HCT116 (cell line): ENCODE data around the gene MTHFD2L. TPM values are rescaled to one million over a fixed set of nuclear protein-coding genes. Genes with fewer than 3 reads are reported as not detected.
A peak's percentile ranks its signal among the peaks of the same experiment; 100 is the strongest.

ENCODE experiments used
- ATAC-seq: fragments of 200-7000 bp; cut with Tn5 transposase; 2 replicates; pipeline ENCODE4 v1.9.1; 2020; ENCODE audit warnings: mild to moderate bottlenecking, moderate library complexity
- BruUV-seq: library from RNA; stranded (reverse); fragments of 400-500 nt; replicated peaks from 2 replicates; lab custom pipeline; 2021; lab: Mats Ljungman, UMichigan
- CTCF ChIA-PET: fragments of 300-600 bp; sonication (Branson Sonifier 250); formaldehyde crosslinking; loops from one replicate; lab custom pipeline; 2021; ENCODE audit warnings: antibody characterized with exemption; lab: Charles Lee
- POLR2A ChIA-PET: fragments of 300-600, 350-600 bp; sonication (Branson Sonifier 250); formaldehyde crosslinking; loops from one replicate; lab custom pipeline; 2021; ENCODE audit warnings: antibody characterized with exemption; lab: Charles Lee
- RAD21 ChIA-PET, 2 experiments: fragments of 300-600 bp; sonication (Branson Sonifier 250); formaldehyde crosslinking; loops; one replicate each; lab custom pipeline; 2023; ENCODE audit warnings: low total read pairs in 2 of 2; ENCODE audit not compliant: uncharacterized antibody in 2 of 2, unreplicated experiment in 2 of 2, low non-redundant PET in 1 of 2; lab: Charles Lee
- DNase-seq: peaks from one replicate; pipeline ENCODE4 v3.0.0-alpha.2; 2010; ENCODE audit warnings: low read depth, low spot score
- H2AFZ ChIP-seq: fragments of 200-600 bp; shearing (Covaris generic), sonication (generic); 2 replicates; pipeline ENCODE4 v1.6.1; 2017; ENCODE audit warnings: low read depth, mixed run types, mixed read lengths, antibody characterized with exemption, low read length; ENCODE audit not compliant: poor library complexity, severe bottlenecking
- H3K27ac ChIP-seq: 2 replicates; pipeline ENCODE4 v1.5.1; 2012; ENCODE audit warnings: low read depth, low read length
- H3K27me3 ChIP-seq: fragments of 200-600 bp; sonication (generic); 2 replicates; pipeline ENCODE4 v1.6.1; 2016; ENCODE audit warnings: mixed run types, low read length, mixed read lengths; ENCODE audit not compliant: insufficient read depth
- H3K36me3 ChIP-seq, 2 experiments: fragments of 200-500 bp in 1 of 2; fragments of 200-600 bp in 1 of 2; sonication (Bioruptor generic) in 1 of 2; sonication (generic) in 1 of 2; 2 replicates each; pipeline versions ENCODE4 v1.5.1 to v1.6.1; 2014 to 2016; ENCODE audit warnings: low read length in 2 of 2, inconsistent platforms in 1 of 2, mixed read lengths in 1 of 2, mixed run types in 1 of 2; ENCODE audit not compliant: insufficient read depth in 2 of 2, control insufficient read depth in 1 of 2
- H3K4me1 ChIP-seq, 2 experiments: fragments of 200-600 bp in 1 of 2; sonication (generic) in 1 of 2; 2 replicates each; pipeline versions ENCODE4 v1.5.1 to v1.6.1; 2012 to 2017; ENCODE audit warnings: low read length in 2 of 2, inconsistent platforms in 1 of 2, mild to moderate bottlenecking in 1 of 2, mixed read lengths in 1 of 2, mixed run types in 1 of 2, moderate library complexity in 1 of 2; ENCODE audit not compliant: insufficient read depth in 2 of 2, control insufficient read depth in 1 of 2
- H3K4me2 ChIP-seq: fragments of 200-600 bp; sonication (generic); 2 replicates; pipeline ENCODE4 v1.6.1; 2017; ENCODE audit warnings: mixed run types, low read length, mixed read lengths
- H3K4me3 ChIP-seq, 2 experiments: fragments of 200-600 bp in 1 of 2; sonication (generic) in 1 of 2; replicated peaks in 1 of 2; 2 replicates each; pipeline ENCODE4 v1.5.1; 2011 to 2016; ENCODE audit warnings: low read length in 2 of 2, control low read depth in 1 of 2, low read depth in 1 of 2, mild to moderate bottlenecking in 1 of 2, mixed read lengths in 1 of 2, mixed run types in 1 of 2
- H3K79me2 ChIP-seq: fragments of 200-600 bp; sonication (generic); 2 replicates; pipeline ENCODE4 v1.6.1; 2017; ENCODE audit warnings: mild to moderate bottlenecking, mixed run types, low read length, moderate library complexity, mixed read lengths; ENCODE audit not compliant: insufficient read depth
- H3K9ac ChIP-seq: fragments of 200-600 bp; sonication (generic); 2 replicates; pipeline ENCODE4 v1.6.1; 2016; ENCODE audit warnings: low read length, mixed read lengths
- H3K9me2 ChIP-seq: fragments of 200-600 bp; sonication (generic), shearing (Covaris generic); 2 replicates; pipeline ENCODE4 v1.6.1; 2017; ENCODE audit warnings: mixed run types, mild to moderate bottlenecking, moderate library complexity; ENCODE audit not compliant: insufficient read depth
- H3K9me3 ChIP-seq, 2 experiments: fragments of 200-500 bp in 1 of 2; fragments of 200-600 bp in 1 of 2; sonication (Bioruptor generic) in 1 of 2; sonication (generic) in 1 of 2; 2 replicates each; pipeline ENCODE4 v1.6.1; 2014 to 2017; ENCODE audit warnings: low read length in 2 of 2, mixed read lengths in 2 of 2, inconsistent platforms in 1 of 2, low read depth in 1 of 2, mild to moderate bottlenecking in 1 of 2, mixed run types in 1 of 2, moderate library complexity in 1 of 2; ENCODE audit not compliant: control insufficient read depth in 1 of 2, insufficient read depth in 1 of 2
- H4K20me1 ChIP-seq: fragments of 200-600 bp; sonication (generic), shearing (Covaris generic); 2 replicates; pipeline ENCODE4 v1.6.1; 2017; ENCODE audit warnings: mixed run types, mild to moderate bottlenecking, moderate library complexity; ENCODE audit not compliant: insufficient read depth
- CBX3 ChIP-seq: IDR thresholded peaks from 2 replicates; pipeline ENCODE4 v1.6.1; 2012; ENCODE audit warnings: low read depth
- CEBPB ChIP-seq: IDR thresholded peaks from 2 replicates; pipeline ENCODE4 v1.6.1; 2012; ENCODE audit warnings: low read depth
- CTCF ChIP-seq, 3 experiments: fragments of 200-600 bp in 1 of 3; sonication (generic) in 1 of 3; IDR thresholded peaks in 2 of 3; conservative IDR thresholded peaks in 1 of 3; 2 replicates each; pipeline ENCODE4 v1.5.1; 2012 to 2017; ENCODE audit warnings: low read depth in 2 of 3, low read length in 2 of 3, antibody characterized with exemption in 1 of 3, borderline replicate concordance in 1 of 3, control low read depth in 1 of 3, mild to moderate bottlenecking in 1 of 3, mixed read lengths in 1 of 3, mixed run types in 1 of 3, moderate library complexity in 1 of 3; ENCODE audit not compliant: insufficient read depth in 1 of 3
- EGR1 ChIP-seq: IDR thresholded peaks from 2 replicates; pipeline ENCODE4 v1.6.1; 2012; ENCODE audit warnings: low read depth
- ELF1 ChIP-seq: IDR thresholded peaks from 2 replicates; pipeline ENCODE4 v1.6.1; 2012; ENCODE audit warnings: low read depth, borderline replicate concordance
- EZH2 ChIP-seq: fragments of 200-600 bp; sonication (generic); IDR thresholded peaks from 2 replicates; pipeline ENCODE4 v1.6.1; 2017; ENCODE audit warnings: antibody characterized with exemption, mixed run types
- EZH2phosphoT487 ChIP-seq: fragments of 200-600 bp; IDR thresholded peaks from 2 replicates; pipeline ENCODE4 v1.6.1; 2018; ENCODE audit warnings: antibody characterized with exemption, borderline replicate concordance
- POLR2AphosphoS5 ChIP-seq: IDR thresholded peaks from 2 replicates; pipeline ENCODE4 v1.6.1; 2011; ENCODE audit warnings: mild to moderate bottlenecking, low read depth, low read length, moderate library complexity
- REST ChIP-seq: IDR thresholded peaks from 2 replicates; pipeline ENCODE4 v1.6.1; 2012; ENCODE audit warnings: low read depth
- SIN3A ChIP-seq: IDR thresholded peaks from 2 replicates; pipeline ENCODE4 v1.6.1; 2012; ENCODE audit warnings: low read depth
- SRF ChIP-seq: IDR thresholded peaks from 2 replicates; pipeline ENCODE4 v1.6.1; 2012; ENCODE audit warnings: low read depth
- TCF7L2 ChIP-seq: IDR thresholded peaks from 2 replicates; pipeline ENCODE4 v1.7.0; 2011; ENCODE audit warnings: borderline replicate concordance, inconsistent platforms; ENCODE audit not compliant: insufficient read depth, insufficient read length; ENCODE audit errors: extremely low read depth
- ZFX ChIP-seq: fragments of 450-650 bp; IDR thresholded peaks from 2 replicates; pipeline ENCODE4 v1.6.1; 2017
- intact Hi-C: fragments of 100-400 bp; cut with micrococcal nuclease; formaldehyde crosslinking; loops from 2 replicates; pipeline ENCODE4 v1.10.0; 2022
- total RNA-seq: library from RNA; stranded (reverse); gene quantifications from one replicate; pipeline ENCODE4 v1.2.1, GENCODE V29; 2021; ENCODE audit not compliant: unreplicated experiment
- TF ChIP-seq, protein P1 (sequence below): IDR thresholded peaks from 2 replicates; pipeline ENCODE4 v1.6.1; 2012
- TF ChIP-seq, protein P2 (sequence below): IDR thresholded peaks from 2 replicates; pipeline ENCODE4 v1.6.1; 2011; ENCODE audit warnings: mild to moderate bottlenecking, low read length, moderate library complexity; ENCODE audit not compliant: insufficient replicate concordance; ENCODE audit errors: extremely low read depth

MTHFD2L gene
- total RNA-seq, 1 experiment from 2014 or later, result 15.0 TPM

GRCh38 chr4:74167585-74167984 lies 9.7 kb downstream of the MTHFD2L start:
- no peak overlapping the region for H3K4me3 ChIP-seq
- no peak for TF ChIP-seq CBX3
- TF ChIP-seq REST, result no peak
- TF ChIP-seq, protein P1, sequence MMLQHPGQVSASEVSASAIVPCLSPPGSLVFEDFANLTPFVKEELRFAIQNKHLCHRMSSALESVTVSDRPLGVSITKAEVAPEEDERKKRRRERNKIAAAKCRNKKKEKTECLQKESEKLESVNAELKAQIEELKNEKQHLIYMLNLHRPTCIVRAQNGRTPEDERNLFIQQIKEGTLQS, result no peak
- TF ChIP-seq SRF, result no peak
- TF ChIP-seq CEBPB, result no peak
- no peak for TF ChIP-seq CTCF (IDR thresholded peaks at IDR 0.05 in 2 of 3, conservative IDR thresholded peaks at IDR 0.05 in 1 of 3; ENCODE audit: borderline replicate concordance in 1 of 3, insufficient read depth in 1 of 3, low read depth in 2 of 3, low read length in 2 of 3)
- no peak for TF ChIP-seq EZH2phosphoT487
- no peak for TF ChIP-seq TCF7L2
- no peak for TF ChIP-seq ZFX
- TF ChIP-seq POLR2AphosphoS5, result no peak
- TF ChIP-seq EZH2, result no peak
- TF ChIP-seq EGR1, result no peak
- TF ChIP-seq ELF1, result no peak
- TF ChIP-seq, protein P2, sequence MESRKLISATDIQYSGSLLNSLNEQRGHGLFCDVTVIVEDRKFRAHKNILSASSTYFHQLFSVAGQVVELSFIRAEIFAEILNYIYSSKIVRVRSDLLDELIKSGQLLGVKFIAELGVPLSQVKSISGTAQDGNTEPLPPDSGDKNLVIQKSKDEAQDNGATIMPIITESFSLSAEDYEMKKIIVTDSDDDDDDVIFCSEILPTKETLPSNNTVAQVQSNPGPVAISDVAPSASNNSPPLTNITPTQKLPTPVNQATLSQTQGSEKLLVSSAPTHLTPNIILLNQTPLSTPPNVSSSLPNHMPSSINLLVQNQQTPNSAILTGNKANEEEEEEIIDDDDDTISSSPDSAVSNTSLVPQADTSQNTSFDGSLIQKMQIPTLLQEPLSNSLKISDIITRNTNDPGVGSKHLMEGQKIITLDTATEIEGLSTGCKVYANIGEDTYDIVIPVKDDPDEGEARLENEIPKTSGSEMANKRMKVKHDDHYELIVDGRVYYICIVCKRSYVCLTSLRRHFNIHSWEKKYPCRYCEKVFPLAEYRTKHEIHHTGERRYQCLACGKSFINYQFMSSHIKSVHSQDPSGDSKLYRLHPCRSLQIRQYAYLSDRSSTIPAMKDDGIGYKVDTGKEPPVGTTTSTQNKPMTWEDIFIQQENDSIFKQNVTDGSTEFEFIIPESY, result no peak
- TF ChIP-seq SIN3A, result no peak
- no TSS peak for BruUV-seq
- H3K9ac ChIP-seq, result no peak overlapping the region
- CTCF ChIA-PET, result no interaction called here
- no peak overlapping the region for H3K27ac ChIP-seq
- no peak overlapping the region for H2AFZ ChIP-seq
- peaks cover 0 to 14% of the 10 kb centered on the region in 2 experiments; a peak in 1 of 4 replicates for H3K36me3 ChIP-seq
- H3K9me2 ChIP-seq, result no peaks in the 10 kb centered on the region
- ATAC-seq (peak; percentile 40), DNase-seq (no peak)
- RAD21 ChIA-PET, result no interaction called here
- peaks cover 0 to 10% of the 10 kb centered on the region in 2 experiments; a peak in 1 of 4 replicates for H3K4me1 ChIP-seq
- H3K27me3 ChIP-seq, result no peaks in the 10 kb centered on the region
- H4K20me1 ChIP-seq, result no peaks in the 10 kb centered on the region; the same call in 1 of the 2 replicates
- POLR2A ChIA-PET, result no interaction called here
- no peak overlapping the region for H3K4me2 ChIP-seq
- peaks cover 40% of the 10 kb centered on the region for H3K79me2 ChIP-seq
- intact Hi-C loops, result no loop called here
- H3K9me3 ChIP-seq, result no peaks in the 10 kb centered on the region
